T-helper 2 cell treated with Interferon-gamma antibody and Interleukin-4, amounts not matched to agents 5 μg/mL and 100 μg/mL, for 36 hours (primary cell): ENCODE results near the gene DISC1.

Source experiments
- DNase-seq: peaks from one replicate; pipeline ENCODE4 v3.0.0; 2021; ENCODE audit warnings: low spot score
- H3K27ac Mint-ChIP-seq: one replicate; pipeline ENCODE4 v1.8.0; 2021; ENCODE audit warnings: mild to moderate bottlenecking, mixed read lengths
- H3K27me3 Mint-ChIP-seq: one replicate; pipeline ENCODE4 v1.8.0; 2021; ENCODE audit warnings: low read depth, mixed read lengths
- H3K36me3 Mint-ChIP-seq: one replicate; pipeline ENCODE4 v1.8.0; 2021; ENCODE audit warnings: low read depth, mixed read lengths
- H3K4me1 Mint-ChIP-seq: one replicate; pipeline ENCODE4 v1.8.0; 2021; ENCODE audit warnings: low read depth, mixed read lengths
- H3K4me3 Mint-ChIP-seq: one replicate; pipeline ENCODE4 v1.8.0; 2022; ENCODE audit warnings: mild to moderate bottlenecking, moderate library complexity, mixed read lengths
- H3K9me3 Mint-ChIP-seq: one replicate; pipeline ENCODE4 v1.8.0; 2021; ENCODE audit warnings: mixed read lengths

Gene DISC1

GRCh38 chr1:231694465-231695077, 68.0 kb downstream of the DISC1 start:
- no peaks in the 10 kb centered on the region for H3K27me3 Mint-ChIP-seq
- no peak overlapping the region for H3K27ac Mint-ChIP-seq
- H3K9me3 Mint-ChIP-seq: no peaks in the 10 kb centered on the region
- no peaks in the 10 kb centered on the region for H3K36me3 Mint-ChIP-seq
- H3K4me1 Mint-ChIP-seq: peaks cover 2% of the 10 kb centered on the region
- no peak overlapping the region for H3K4me3 Mint-ChIP-seq
- DNase-seq: no peak

- peaks cover 6% of the 10 kb centered on the region for H3K4me1 Mint-ChIP-seq
- DNase-seq: no peak
- H3K27me3 Mint-ChIP-seq: no peaks in the 10 kb centered on the region
- H3K27ac Mint-ChIP-seq: no peak overlapping the region
- no peaks in the 10 kb centered on the region for H3K9me3 Mint-ChIP-seq
- H3K4me3 Mint-ChIP-seq: no peak overlapping the region
- peaks cover 1% of the 10 kb centered on the region for H3K36me3 Mint-ChIP-seq
Observed at GRCh38 chr1:231695439-231696255, 69.1 kb downstream of the DISC1 start.

DNA sequence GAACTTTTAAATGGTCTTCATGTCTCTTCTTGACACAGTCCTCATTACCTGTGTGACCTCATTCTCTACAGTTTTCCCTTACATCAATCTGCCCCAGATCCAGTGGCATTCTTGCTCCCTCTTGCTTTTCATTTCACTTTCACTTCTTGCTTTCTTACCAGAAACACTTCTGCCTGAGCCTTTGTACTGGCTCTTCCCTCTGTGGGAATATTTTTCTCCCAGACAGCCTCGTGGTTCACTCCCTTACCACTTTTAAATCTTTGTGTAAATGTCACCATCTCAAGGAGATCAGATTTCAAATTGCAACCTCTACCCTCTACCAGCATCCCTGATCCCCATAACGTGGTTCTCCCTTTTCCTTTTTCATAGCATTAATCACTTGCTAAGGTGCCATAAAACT, 73.2 kb downstream of the DISC1 start:
- H3K27ac Mint-ChIP-seq: no peak overlapping the region
- no peak for DNase-seq
- peaks cover 1% of the 10 kb centered on the region for H3K36me3 Mint-ChIP-seq
- peaks cover 6% of the 10 kb centered on the region for H3K4me1 Mint-ChIP-seq
- no peak overlapping the region for H3K4me3 Mint-ChIP-seq
- no peaks in the 10 kb centered on the region for H3K9me3 Mint-ChIP-seq
- H3K27me3 Mint-ChIP-seq: no peaks in the 10 kb centered on the region

DNA sequence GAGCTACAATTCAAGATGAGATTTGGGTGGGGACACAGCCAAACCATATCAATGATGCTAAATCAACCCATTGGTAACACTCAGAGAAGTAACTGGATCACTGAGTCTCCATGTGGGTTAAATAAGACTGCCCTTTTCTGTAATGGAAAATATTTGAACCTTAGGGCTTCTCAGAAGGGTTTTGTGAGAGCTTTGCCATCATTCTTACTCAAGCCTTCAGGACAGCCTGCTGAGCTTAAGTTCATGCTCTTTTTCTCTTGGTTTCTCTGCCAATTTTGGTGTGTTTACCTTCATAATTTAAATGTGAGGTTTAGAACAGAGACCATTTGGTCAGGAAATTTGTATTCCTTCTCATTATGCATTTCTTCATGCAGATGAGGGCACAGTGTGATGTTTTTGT, 74.7 kb downstream of the DISC1 start:
- Mint-ChIP-seq H3K36me3 (peaks cover 1% of the 10 kb centered on the region), H3K27ac (no peak overlapping the region), H3K4me1 (peaks cover 6% of the 10 kb centered on the region), H3K27me3 (no peaks in the 10 kb centered on the region), H3K9me3 (no peaks in the 10 kb centered on the region), H3K4me3 (no peak overlapping the region)
- no peak for DNase-seq

GRCh38 chr1:231702331-231702730, 75.7 kb downstream of the DISC1 start:
- no peak for DNase-seq
- Mint-ChIP-seq H3K4me3 (no peak overlapping the region), H3K9me3 (no peaks in the 10 kb centered on the region), H3K4me1 (peaks cover 6% of the 10 kb centered on the region), H3K36me3 (peaks cover 1% of the 10 kb centered on the region), H3K27ac (no peak overlapping the region), H3K27me3 (no peaks in the 10 kb centered on the region)

DNA sequence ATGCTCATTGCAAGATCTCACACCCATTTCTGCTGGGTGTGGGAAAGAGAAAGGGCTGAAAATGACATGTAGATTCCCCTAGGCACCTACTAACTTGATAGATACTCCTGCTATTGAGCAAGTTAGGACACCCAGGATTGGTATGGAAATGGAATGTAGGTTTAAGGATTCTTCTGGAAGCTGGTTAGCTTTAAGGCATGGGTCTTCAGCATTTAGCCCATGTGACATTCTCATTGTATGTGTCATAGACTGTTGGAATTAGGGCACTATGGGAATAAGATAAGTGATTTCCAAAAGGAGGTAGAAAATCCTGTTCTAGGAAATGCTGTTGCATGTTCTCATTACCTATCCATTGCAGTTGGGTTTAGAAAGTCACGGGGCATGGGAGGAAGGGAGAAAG, 76.2 kb downstream of the DISC1 start:
- H3K9me3 Mint-ChIP-seq: no peaks in the 10 kb centered on the region
- H3K4me3 Mint-ChIP-seq: no peak overlapping the region
- peaks cover 6% of the 10 kb centered on the region for H3K4me1 Mint-ChIP-seq
- H3K27me3 Mint-ChIP-seq: no peaks in the 10 kb centered on the region
- no peak overlapping the region for H3K27ac Mint-ChIP-seq
- no peak for DNase-seq
- H3K36me3 Mint-ChIP-seq: peaks cover 1% of the 10 kb centered on the region

- no peak for DNase-seq
- Mint-ChIP-seq H3K9me3 (no peaks in the 10 kb centered on the region), H3K4me3 (no peak overlapping the region), H3K36me3 (no peaks in the 10 kb centered on the region), H3K27ac (no peak overlapping the region), H3K27me3 (no peaks in the 10 kb centered on the region), H3K4me1 (no peaks in the 10 kb centered on the region)
Observed at GRCh38 chr1:231705806-231706760, 79.5 kb downstream of the DISC1 start.

DNA sequence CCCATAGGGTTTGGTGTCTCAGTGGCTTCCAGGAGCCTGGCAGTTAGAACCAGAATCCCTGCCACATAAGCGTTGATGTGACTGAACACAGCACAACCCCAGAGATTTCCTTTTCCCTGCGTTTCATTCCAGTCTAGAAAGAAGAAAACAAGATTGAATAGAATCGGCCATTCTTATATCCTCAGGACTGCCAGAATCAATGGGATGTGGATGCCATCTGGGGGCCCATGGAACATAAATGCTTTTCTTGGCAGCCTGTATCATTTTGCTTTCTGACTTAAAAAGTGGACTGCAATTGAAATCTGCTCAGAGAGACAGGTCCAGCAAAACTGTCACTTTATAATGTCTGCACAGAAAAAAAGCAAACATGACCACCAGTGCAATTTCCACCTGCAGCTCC, 80.3 kb downstream of the DISC1 start:
- Mint-ChIP-seq H3K27ac (no peak overlapping the region), H3K4me1 (no peaks in the 10 kb centered on the region), H3K9me3 (no peaks in the 10 kb centered on the region), H3K36me3 (no peaks in the 10 kb centered on the region), H3K27me3 (no peaks in the 10 kb centered on the region), H3K4me3 (no peak overlapping the region)
- no peak for DNase-seq

DNA sequence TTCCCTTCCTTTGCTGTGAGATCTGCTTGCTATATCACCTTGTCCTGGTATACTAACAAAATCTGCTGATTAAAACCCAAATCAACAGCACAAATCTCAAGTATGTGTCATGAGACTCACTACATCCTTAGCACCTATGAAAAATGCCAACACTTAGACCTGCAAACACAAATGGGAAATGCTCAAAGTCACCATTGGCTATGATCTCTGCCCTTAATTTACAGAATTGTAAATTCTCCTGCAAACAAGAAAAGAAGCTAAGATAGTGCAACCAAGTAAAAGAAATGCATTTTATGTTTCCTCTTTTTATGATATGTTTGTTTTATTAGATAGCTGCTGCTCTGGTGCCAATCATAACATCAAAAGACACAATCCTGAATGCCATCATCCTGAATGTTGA, 80.8 kb downstream of the DISC1 start:
- DNase-seq: no peak
- no peak overlapping the region for H3K4me3 Mint-ChIP-seq
- no peaks in the 10 kb centered on the region for H3K4me1 Mint-ChIP-seq
- H3K27me3 Mint-ChIP-seq: no peaks in the 10 kb centered on the region
- H3K27ac Mint-ChIP-seq: no peak overlapping the region
- no peaks in the 10 kb centered on the region for H3K9me3 Mint-ChIP-seq
- no peaks in the 10 kb centered on the region for H3K36me3 Mint-ChIP-seq

- peaks cover 8% of the 10 kb centered on the region for H3K9me3 Mint-ChIP-seq
- H3K4me3 Mint-ChIP-seq: no peak overlapping the region
- no peak for DNase-seq
- H3K27me3 Mint-ChIP-seq: no peaks in the 10 kb centered on the region
- H3K27ac Mint-ChIP-seq: no peak overlapping the region
- H3K36me3 Mint-ChIP-seq: no peaks in the 10 kb centered on the region
- no peaks in the 10 kb centered on the region for H3K4me1 Mint-ChIP-seq
Observed at GRCh38 chr1:231708394-231708793, 81.8 kb downstream of the DISC1 start.

DNA sequence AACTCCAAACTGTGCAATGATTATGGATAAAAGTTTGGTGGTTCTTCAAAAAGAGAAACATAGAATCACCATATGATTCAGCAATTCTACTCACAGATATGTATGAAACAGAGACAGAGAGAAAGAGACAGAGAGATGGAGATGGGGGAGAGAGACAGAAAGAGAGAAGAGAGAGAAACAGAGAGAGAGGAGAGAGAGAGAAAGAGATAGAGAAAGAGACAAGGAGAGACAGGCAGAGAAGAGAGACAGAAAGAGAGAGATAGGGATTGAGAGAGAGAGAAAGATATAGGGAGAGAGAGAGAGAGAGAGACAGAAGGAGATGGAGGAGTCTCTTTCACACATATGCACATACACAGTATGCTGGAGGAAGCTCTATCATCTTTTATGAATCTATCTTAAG, 87.8 kb downstream of the DISC1 start:
- Mint-ChIP-seq H3K4me1 (no peaks in the 10 kb centered on the region), H3K27ac (no peak overlapping the region), H3K27me3 (peaks cover 2% of the 10 kb centered on the region)

GRCh38 chr1:231715816-231716722, 89.5 kb downstream of the DISC1 start:
- Mint-ChIP-seq H3K36me3 (no peaks in the 10 kb centered on the region), H3K4me3 (no peak overlapping the region), H3K27me3 (peaks cover 2% of the 10 kb centered on the region), H3K9me3 (peaks cover 9% of the 10 kb centered on the region), H3K27ac (no peak overlapping the region), H3K4me1 (no peaks in the 10 kb centered on the region)
- DNase-seq: no peak

More for the DNA sequence above, 87.8 kb downstream of the DISC1 start:
- no peaks in the 10 kb centered on the region for H3K36me3 Mint-ChIP-seq
- H3K9me3 Mint-ChIP-seq: peaks cover 9% of the 10 kb centered on the region
- no peak overlapping the region for H3K4me3 Mint-ChIP-seq
- DNase-seq: no peak

DNA sequence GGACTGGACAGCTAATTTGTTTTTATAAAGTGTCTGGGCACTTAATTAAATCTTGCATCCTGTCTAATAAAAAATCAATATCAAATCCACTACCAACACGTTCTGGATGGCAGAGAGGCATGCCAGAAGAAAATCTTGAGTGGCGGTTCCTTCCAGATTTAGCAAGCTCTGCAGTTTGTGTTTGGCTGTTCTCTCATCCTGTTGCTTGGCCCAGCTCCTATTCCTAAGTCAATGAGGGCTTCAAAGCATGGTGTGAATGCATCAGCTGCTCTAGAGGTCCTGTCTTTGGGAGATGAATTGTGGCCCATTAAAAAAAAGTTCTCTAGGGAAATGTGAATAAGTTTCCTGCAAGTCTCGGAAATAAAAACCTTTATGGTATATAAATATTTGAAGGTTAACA, 90.3 kb downstream of the DISC1 start:
- Mint-ChIP-seq H3K4me3 (no peak overlapping the region), H3K27ac (no peak overlapping the region), H3K4me1 (no peaks in the 10 kb centered on the region), H3K27me3 (peaks cover 2% of the 10 kb centered on the region), H3K9me3 (peaks cover 9% of the 10 kb centered on the region), H3K36me3 (no peaks in the 10 kb centered on the region)
- DNase-seq: no peak
